HepG2 (cell line): ENCODE results near the gene NAA38. TPM values are rescaled to one million over a fixed set of nuclear protein-coding genes. Genes with fewer than 3 reads are reported as not detected.
A peak's percentile ranks its signal among the peaks of the same experiment; 100 is the strongest.

Source experiments
- ARNT ChIP-seq: fragments of 450-650 bp; IDR thresholded peaks from 2 replicates; pipeline ENCODE4 v1.6.1; 2017
- GATA4 ChIP-seq: sonication (generic); IDR thresholded peaks from 2 replicates; pipeline ENCODE4 v1.6.1; 2016; ENCODE audit warnings: antibody characterized with exemption, low read depth, borderline replicate concordance
- ISL2 ChIP-seq: sonication (generic); formaldehyde crosslinking; IDR thresholded peaks from 2 replicates; pipeline ENCODE4 v1.5.0; 2020; ENCODE audit warnings: missing genetic modification reagents
- KAT2B ChIP-seq: fragments of 150-350 bp; IDR thresholded peaks from 2 replicates; pipeline ENCODE4 v1.6.1; 2014; ENCODE audit warnings: low read depth, low read length, borderline replicate concordance
- MIXL1 ChIP-seq: IDR thresholded peaks from 2 replicates; pipeline ENCODE4 v1.6.1; 2016
- POLR2G ChIP-seq: fragments of 200-400 bp; formaldehyde crosslinking; IDR thresholded peaks from 2 replicates; pipeline ENCODE4 v1.6.1; 2018; ENCODE audit warnings: mild to moderate bottlenecking, low read depth, low read length, moderate library complexity
- RARG ChIP-seq: sonication (generic); formaldehyde crosslinking; IDR thresholded peaks from 2 replicates; pipeline ENCODE4 v1.4.0; 2020; ENCODE audit warnings: low read depth, mild to moderate bottlenecking, missing genetic modification reagents
- SIN3B ChIP-seq: fragments of 150-350 bp; IDR thresholded peaks from 2 replicates; pipeline ENCODE4 v1.6.1; 2014; ENCODE audit warnings: low read length
- TBL1XR1 ChIP-seq: fragments of 150-350 bp; IDR thresholded peaks from 2 replicates; pipeline ENCODE4 v1.6.1; 2014; ENCODE audit warnings: borderline replicate concordance, low read length; ENCODE audit not compliant: partially characterized antibody
- ZBTB7A ChIP-seq: sonication (generic); formaldehyde crosslinking; IDR thresholded peaks from 2 replicates; pipeline ENCODE4 v1.8.0; 2022; ENCODE audit warnings: mild to moderate bottlenecking, missing genetic modification reagents
- ZFP36L1 ChIP-seq: sonication (generic); formaldehyde crosslinking; IDR thresholded peaks from 2 replicates; pipeline ENCODE4 v1.8.0; 2022; ENCODE audit warnings: mild to moderate bottlenecking, missing genetic modification reagents, moderate library complexity
- ZFX ChIP-seq: sonication (generic); formaldehyde crosslinking; IDR thresholded peaks from 2 replicates; pipeline ENCODE4 v1.4.0; 2020; ENCODE audit warnings: mild to moderate bottlenecking, low read depth, missing genetic modification reagents, moderate library complexity
- ZNF44 ChIP-seq: sonication (generic); formaldehyde crosslinking; IDR thresholded peaks from 2 replicates; pipeline ENCODE4 v1.5.1; 2020; ENCODE audit warnings: mild to moderate bottlenecking, missing genetic modification reagents
- ZNF670 ChIP-seq: sonication (generic); formaldehyde crosslinking; IDR thresholded peaks from 2 replicates; pipeline ENCODE4 v1.8.0; 2022; ENCODE audit warnings: mild to moderate bottlenecking, missing genetic modification reagents, borderline replicate concordance
- ZNF782 ChIP-seq: sonication (generic); formaldehyde crosslinking; IDR thresholded peaks from 2 replicates; pipeline ENCODE4 v1.4.0; 2020; ENCODE audit warnings: missing genetic modification reagents, mild to moderate bottlenecking, borderline replicate concordance
- polyA plus RNA-seq, 8 experiments: library from polyadenylated mRNA; depleted of rRNA in 3 of 8; stranded (reverse) in 7 of 8; unstranded in 1 of 8; fragments of >200 nt; fragmentation: Illumina TruSeq in 4 of 8; extraction: Trizol in 4 of 8; gene quantifications; 2 replicates each; pipeline versions ENCODE4 v1.2.1 to v1.2.3, GENCODE V29; 2011 to 2016; ENCODE audit warnings: low read depth in 4 of 8, missing spikeins in 1 of 8, mixed read lengths in 1 of 8; ENCODE audit not compliant: insufficient read depth in 1 of 8
- total RNA-seq, 5 experiments: library from RNA; depleted of rRNA; stranded (reverse); fragments of >200 nt; fragmentation: Illumina TruSeq; extraction: Trizol; gene quantifications; 2 replicates each; pipeline ENCODE4 v1.2.3, GENCODE V29; 2016; ENCODE audit warnings: low read depth in 1 of 5
- TF ChIP-seq, protein P1 (sequence below): sonication (generic); formaldehyde crosslinking; IDR thresholded peaks from 2 replicates; pipeline ENCODE4 v1.5.0; 2020; ENCODE audit warnings: missing genetic modification reagents
- TF ChIP-seq, protein P2 (sequence below): sonication (generic); formaldehyde crosslinking; IDR thresholded peaks from 2 replicates; pipeline ENCODE4 v1.5.1; 2020; ENCODE audit warnings: mild to moderate bottlenecking, moderate library complexity, missing genetic modification reagents
- TF ChIP-seq, protein P3 (sequence below): sonication (generic); formaldehyde crosslinking; IDR thresholded peaks from 2 replicates; pipeline ENCODE4 v1.4.0; 2020; ENCODE audit warnings: missing genetic modification reagents
- TF ChIP-seq, protein P4 (sequence below): IDR thresholded peaks from 2 replicates; pipeline ENCODE4 v1.6.1; 2016; ENCODE audit warnings: low read depth, missing genetic modification reagents, missing compliant biosample characterization
- TF ChIP-seq, protein P5 (sequence below): sonication (generic); formaldehyde crosslinking; IDR thresholded peaks from 2 replicates; pipeline ENCODE4 v1.4.0; 2020; ENCODE audit warnings: missing genetic modification reagents

The NAA38 gene
- total and polyA plus RNA-seq, 2 of the 13 experiments (the other 11 are each of a cell fraction or from before 2014, with no cell fraction given) = 46.9 to 91.6 TPM

DNA sequence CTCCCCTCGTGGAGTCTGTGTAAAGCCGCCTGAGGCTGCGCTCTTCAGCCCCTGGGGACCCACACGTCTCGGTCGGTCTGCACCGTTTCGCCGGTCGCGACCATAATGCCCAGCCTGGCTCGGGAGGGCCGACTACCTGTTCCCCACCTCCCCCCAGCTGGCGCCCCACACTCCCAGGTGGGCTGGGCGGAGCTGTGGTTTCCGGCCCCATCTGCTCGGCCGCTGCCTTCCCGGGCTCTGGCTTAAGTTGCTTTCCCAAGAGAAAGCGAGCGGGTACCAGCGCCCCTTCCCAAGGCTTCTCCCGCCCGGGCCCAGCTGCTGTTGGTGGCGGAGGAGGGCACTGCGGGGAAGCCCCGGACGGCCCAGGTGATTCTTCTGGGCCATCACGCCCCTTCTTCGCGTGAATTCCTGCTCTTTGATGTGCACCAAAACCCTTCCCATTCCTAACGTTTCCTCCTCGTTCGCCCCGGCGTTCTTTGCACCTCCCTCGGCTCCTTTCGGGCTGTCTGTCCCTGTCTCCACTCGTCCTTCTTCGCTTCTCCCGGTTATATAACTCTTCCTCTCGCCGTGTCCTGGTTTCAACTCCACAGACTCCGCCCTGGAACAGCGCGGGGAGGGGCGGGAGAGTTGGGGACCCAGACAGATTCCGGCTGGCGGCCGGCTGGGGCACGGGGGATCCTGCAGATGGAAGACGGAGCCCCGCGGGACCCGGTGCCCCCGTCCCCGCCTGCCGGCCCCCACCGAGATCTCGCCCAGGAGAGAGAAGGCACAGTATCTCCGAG is 21.4 kb downstream of the NAA38 start (continued):
- TF ChIP-seq ISL2 (CRISPR knock-in tag) (0 out of 2 replicates have a peak, but pooled peaks have one; percentile 20), ZFP36L1 (peak; percentile 47; the same call in 1 of the 2 replicates), SIN3B (0 out of 2 replicates have a peak, but pooled peaks have one; percentile 3), ARNT (no peak), ZNF44 (no peak), ZNF670 (CRISPR knock-in tag) (peak; percentile 92; the same call in 1 of the 2 replicates), RARG (0 out of 2 replicates have a peak, but pooled peaks have one; percentile 49), KAT2B (no peak), ZFX (CRISPR knock-in tag) (peak; percentile 40; the same call in 1 of the 2 replicates), MIXL1 (no peak), TBL1XR1 (peak; percentile 73), ZBTB7A (CRISPR knock-in tag) (no peak), POLR2G (peak; percentile 90), GATA4 (no peak; the same call in 1 of the 2 replicates), ZNF782 (CRISPR knock-in tag) (no peak)
- TF ChIP-seq, protein P1, sequence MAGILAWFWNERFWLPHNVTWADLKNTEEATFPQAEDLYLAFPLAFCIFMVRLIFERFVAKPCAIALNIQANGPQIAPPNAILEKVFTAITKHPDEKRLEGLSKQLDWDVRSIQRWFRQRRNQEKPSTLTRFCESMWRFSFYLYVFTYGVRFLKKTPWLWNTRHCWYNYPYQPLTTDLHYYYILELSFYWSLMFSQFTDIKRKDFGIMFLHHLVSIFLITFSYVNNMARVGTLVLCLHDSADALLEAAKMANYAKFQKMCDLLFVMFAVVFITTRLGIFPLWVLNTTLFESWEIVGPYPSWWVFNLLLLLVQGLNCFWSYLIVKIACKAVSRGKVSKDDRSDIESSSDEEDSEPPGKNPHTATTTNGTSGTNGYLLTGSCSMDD (CRISPR knock-in tag) = no peak
- TF ChIP-seq, protein P2, sequence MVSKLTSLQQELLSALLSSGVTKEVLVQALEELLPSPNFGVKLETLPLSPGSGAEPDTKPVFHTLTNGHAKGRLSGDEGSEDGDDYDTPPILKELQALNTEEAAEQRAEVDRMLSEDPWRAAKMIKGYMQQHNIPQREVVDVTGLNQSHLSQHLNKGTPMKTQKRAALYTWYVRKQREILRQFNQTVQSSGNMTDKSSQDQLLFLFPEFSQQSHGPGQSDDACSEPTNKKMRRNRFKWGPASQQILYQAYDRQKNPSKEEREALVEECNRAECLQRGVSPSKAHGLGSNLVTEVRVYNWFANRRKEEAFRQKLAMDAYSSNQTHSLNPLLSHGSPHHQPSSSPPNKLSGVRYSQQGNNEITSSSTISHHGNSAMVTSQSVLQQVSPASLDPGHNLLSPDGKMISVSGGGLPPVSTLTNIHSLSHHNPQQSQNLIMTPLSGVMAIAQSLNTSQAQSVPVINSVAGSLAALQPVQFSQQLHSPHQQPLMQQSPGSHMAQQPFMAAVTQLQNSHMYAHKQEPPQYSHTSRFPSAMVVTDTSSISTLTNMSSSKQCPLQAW (CRISPR knock-in tag) = no peak
- TF ChIP-seq, protein P3, sequence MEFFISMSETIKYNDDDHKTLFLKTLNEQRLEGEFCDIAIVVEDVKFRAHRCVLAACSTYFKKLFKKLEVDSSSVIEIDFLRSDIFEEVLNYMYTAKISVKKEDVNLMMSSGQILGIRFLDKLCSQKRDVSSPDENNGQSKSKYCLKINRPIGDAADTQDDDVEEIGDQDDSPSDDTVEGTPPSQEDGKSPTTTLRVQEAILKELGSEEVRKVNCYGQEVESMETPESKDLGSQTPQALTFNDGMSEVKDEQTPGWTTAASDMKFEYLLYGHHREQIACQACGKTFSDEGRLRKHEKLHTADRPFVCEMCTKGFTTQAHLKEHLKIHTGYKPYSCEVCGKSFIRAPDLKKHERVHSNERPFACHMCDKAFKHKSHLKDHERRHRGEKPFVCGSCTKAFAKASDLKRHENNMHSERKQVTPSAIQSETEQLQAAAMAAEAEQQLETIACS (CRISPR knock-in tag) = peak; percentile 34; the same call in 1 of the 2 replicates
- TF ChIP-seq, protein P4, sequence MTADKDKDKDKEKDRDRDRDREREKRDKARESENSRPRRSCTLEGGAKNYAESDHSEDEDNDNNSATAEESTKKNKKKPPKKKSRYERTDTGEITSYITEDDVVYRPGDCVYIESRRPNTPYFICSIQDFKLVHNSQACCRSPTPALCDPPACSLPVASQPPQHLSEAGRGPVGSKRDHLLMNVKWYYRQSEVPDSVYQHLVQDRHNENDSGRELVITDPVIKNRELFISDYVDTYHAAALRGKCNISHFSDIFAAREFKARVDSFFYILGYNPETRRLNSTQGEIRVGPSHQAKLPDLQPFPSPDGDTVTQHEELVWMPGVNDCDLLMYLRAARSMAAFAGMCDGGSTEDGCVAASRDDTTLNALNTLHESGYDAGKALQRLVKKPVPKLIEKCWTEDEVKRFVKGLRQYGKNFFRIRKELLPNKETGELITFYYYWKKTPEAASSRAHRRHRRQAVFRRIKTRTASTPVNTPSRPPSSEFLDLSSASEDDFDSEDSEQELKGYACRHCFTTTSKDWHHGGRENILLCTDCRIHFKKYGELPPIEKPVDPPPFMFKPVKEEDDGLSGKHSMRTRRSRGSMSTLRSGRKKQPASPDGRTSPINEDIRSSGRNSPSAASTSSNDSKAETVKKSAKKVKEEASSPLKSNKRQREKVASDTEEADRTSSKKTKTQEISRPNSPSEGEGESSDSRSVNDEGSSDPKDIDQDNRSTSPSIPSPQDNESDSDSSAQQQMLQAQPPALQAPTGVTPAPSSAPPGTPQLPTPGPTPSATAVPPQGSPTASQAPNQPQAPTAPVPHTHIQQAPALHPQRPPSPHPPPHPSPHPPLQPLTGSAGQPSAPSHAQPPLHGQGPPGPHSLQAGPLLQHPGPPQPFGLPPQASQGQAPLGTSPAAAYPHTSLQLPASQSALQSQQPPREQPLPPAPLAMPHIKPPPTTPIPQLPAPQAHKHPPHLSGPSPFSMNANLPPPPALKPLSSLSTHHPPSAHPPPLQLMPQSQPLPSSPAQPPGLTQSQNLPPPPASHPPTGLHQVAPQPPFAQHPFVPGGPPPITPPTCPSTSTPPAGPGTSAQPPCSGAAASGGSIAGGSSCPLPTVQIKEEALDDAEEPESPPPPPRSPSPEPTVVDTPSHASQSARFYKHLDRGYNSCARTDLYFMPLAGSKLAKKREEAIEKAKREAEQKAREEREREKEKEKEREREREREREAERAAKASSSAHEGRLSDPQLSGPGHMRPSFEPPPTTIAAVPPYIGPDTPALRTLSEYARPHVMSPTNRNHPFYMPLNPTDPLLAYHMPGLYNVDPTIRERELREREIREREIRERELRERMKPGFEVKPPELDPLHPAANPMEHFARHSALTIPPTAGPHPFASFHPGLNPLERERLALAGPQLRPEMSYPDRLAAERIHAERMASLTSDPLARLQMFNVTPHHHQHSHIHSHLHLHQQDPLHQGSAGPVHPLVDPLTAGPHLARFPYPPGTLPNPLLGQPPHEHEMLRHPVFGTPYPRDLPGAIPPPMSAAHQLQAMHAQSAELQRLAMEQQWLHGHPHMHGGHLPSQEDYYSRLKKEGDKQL (CRISPR knock-in tag) = no peak
- TF ChIP-seq, protein P5, sequence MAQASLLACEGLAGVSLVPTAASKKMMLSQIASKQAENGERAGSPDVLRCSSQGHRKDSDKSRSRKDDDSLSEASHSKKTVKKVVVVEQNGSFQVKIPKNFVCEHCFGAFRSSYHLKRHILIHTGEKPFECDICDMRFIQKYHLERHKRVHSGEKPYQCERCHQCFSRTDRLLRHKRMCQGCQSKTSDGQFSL (CRISPR knock-in tag) = no peak; the same call in 1 of the 2 replicates
